Testis (tissue), 3 donors: ENCODE data around the gene SF3B4. TPM values are rescaled to one million over a fixed set of nuclear protein-coding genes. Genes with fewer than 3 reads are reported as not detected.

Experiments
- DNase-seq: peaks from one replicate; pipeline ENCODE4 v3.0.0-alpha.2; 2019
- H3K27ac ChIP-seq, 2 donors: fragments of 200-600 bp; sonication (generic); one replicate each; pipeline ENCODE4 v1.5.1; 2019
- H3K27me3 ChIP-seq: fragments of 200-600 bp; sonication (generic); one replicate; pipeline ENCODE4 v1.5.1; 2019
- H3K36me3 ChIP-seq: fragments of 200-600 bp; sonication (generic); one replicate; pipeline ENCODE4 v1.5.1; 2017; ENCODE audit warnings: low read depth; ENCODE audit errors: missing control alignments
- H3K4me1 ChIP-seq: fragments of 200-600 bp; sonication (generic); one replicate; pipeline ENCODE4 v1.5.1; 2019
- H3K4me3 ChIP-seq, 2 donors: fragments of 200-600 bp; sonication (generic); one replicate each; pipeline ENCODE4 v1.5.1; 2017 to 2019
- H3K9me3 ChIP-seq: fragments of 200-600 bp; sonication (generic); one replicate; pipeline ENCODE4 v1.5.1; 2017
- CTCF ChIP-seq, 3 experiments: fragments of 450-650 bp in 2 of 3; fragments of 200-600 bp in 1 of 3; sonication (generic) in 1 of 3; IDR thresholded peaks; one replicate each; pipeline ENCODE4 v1.5.1; 2016 to 2019; ENCODE audit warnings: antibody characterized with exemption in 3 of 3, mild to moderate bottlenecking in 2 of 3, moderate library complexity in 1 of 3
- POLR2A ChIP-seq: fragments of 450-650 bp; IDR thresholded peaks from one replicate; pipeline ENCODE4 v1.6.1; 2017; ENCODE audit warnings: antibody characterized with exemption, mild to moderate bottlenecking, moderate library complexity
- WGBS, 2 donors: methylation state at CpG; one replicate each; pipeline ENCODE4 v1.1.5; 2018; 5-methylcytosine and 5-hydroxymethylcytosine counted together
- intact Hi-C: fragments of 100-400 bp; cut with DNase I; formaldehyde crosslinking; loops from one replicate; pipeline ENCODE4 v1.15.1; 2023; ENCODE audit warnings: low total_unique reads
- polyA plus RNA-seq: library from polyadenylated mRNA; stranded (reverse); fragments of 350-450 nt; fragmentation: Illumina TruSeq; extraction: RNeasy Lipid Tissue Mini Kit (QIAGEN cat#74804); gene quantifications from one replicate; pipeline ENCODE4 v1.2.3, GENCODE V29; 2014; ENCODE audit warnings: low read depth, low replicate concordance; ENCODE audit not compliant: insufficient read depth
- total RNA-seq, 2 donors: library from RNA; depleted of rRNA; stranded (reverse); fragments of >200 nt; gene quantifications; one replicate each; pipeline ENCODE4 v1.2.3, GENCODE V29; 2016

The SF3B4 gene
- total and polyA plus RNA-seq, 3 donors from 2014 or later = 30.2 to 121 (median 32.1) TPM

GRCh38 chr1:149936170-149936991 is 8.8 kb upstream of the SF3B4 start, which contains the start of gene MTMR11:
TSS of gene MTMR11 (minus strand) at chr1:149936879. CDS start at chr1:149936647, 232 bp downstream.
- DNase-seq = peak; percentile 76
- intact Hi-C loops = no loop called here
- 26% methylated on average over 17 to 18 of the region's 18 CpGs for WGBS, 2 donors
- peak within 1 kb of the TSS; percentile 78 to 80 for H3K27ac ChIP-seq
- H3K36me3 ChIP-seq = no peaks in the 10 kb centered on the region
- peaks cover 38% of the 10 kb centered on the region for H3K4me1 ChIP-seq
- TF ChIP-seq POLR2A = no peak
- no peaks in the 10 kb centered on the region for H3K27me3 ChIP-seq
- no peaks in the 10 kb centered on the region for H3K9me3 ChIP-seq
- peak within 1 kb of the TSS; percentile 59 to 67 for H3K4me3 ChIP-seq

GRCh38 chr1:149934356-149934755 is 6.8 kb upstream of the SF3B4 start:
- H3K4me3 ChIP-seq = no peak overlapping the region
- TF ChIP-seq CTCF (IDR thresholded peaks at IDR 0.05) = no peak
- TF ChIP-seq POLR2A = no peak
- H3K36me3 ChIP-seq = no peaks in the 10 kb centered on the region
- H3K9me3 ChIP-seq = no peaks in the 10 kb centered on the region
- H3K27ac ChIP-seq = no peak overlapping the region
- no peaks in the 10 kb centered on the region for H3K27me3 ChIP-seq
- no peak for DNase-seq
- H3K4me1 ChIP-seq = peaks cover 38% of the 10 kb centered on the region
- WGBS, 2 donors = 54 to 63% methylated on average over 2 of the region's 2 CpGs
- intact Hi-C loops = no loop called here

- no peaks in the 10 kb centered on the region for H3K9me3 ChIP-seq
- no peak for DNase-seq
- WGBS, 2 donors = 90 to 100% methylated on average over 4 of the region's 4 CpGs
- no peaks in the 10 kb centered on the region for H3K36me3 ChIP-seq
- TF ChIP-seq POLR2A = no peak
- no peak for TF ChIP-seq CTCF (IDR thresholded peaks at IDR 0.05)
- intact Hi-C loops = no loop called here
- no peak overlapping the region for H3K4me3 ChIP-seq
- H3K4me1 ChIP-seq = peaks cover 38% of the 10 kb centered on the region
- H3K27me3 ChIP-seq = no peaks in the 10 kb centered on the region
- no peak overlapping the region for H3K27ac ChIP-seq
These were observed 5.6 kb upstream of the SF3B4 start for GRCh38 chr1:149933208-149933607.

GRCh38 chr1:149932474-149932873 is 4.9 kb upstream of the SF3B4 start:
- intact Hi-C loops = no loop called here
- H3K9me3 ChIP-seq = no peaks in the 10 kb centered on the region
- no peaks in the 10 kb centered on the region for H3K36me3 ChIP-seq
- no peak overlapping the region for H3K27ac ChIP-seq
- no peak overlapping the region for H3K4me3 ChIP-seq
- no peaks in the 10 kb centered on the region for H3K27me3 ChIP-seq
- WGBS, 2 donors = 88 to 89% methylated on average over 8 of the region's 8 CpGs
- H3K4me1 ChIP-seq = peaks cover 33% of the 10 kb centered on the region
- TF ChIP-seq POLR2A (no peak), CTCF (IDR thresholded peaks at IDR 0.05) (no peak)
- DNase-seq = no peak

- Histone ChIP-seq H3K27me3 (no peaks in the 10 kb centered on the region), H3K4me1 (peaks cover 33% of the 10 kb centered on the region), H3K9me3 (no peaks in the 10 kb centered on the region), H3K36me3 (no peaks in the 10 kb centered on the region), H3K4me3 (no peak overlapping the region), H3K27ac (no peak overlapping the region)
- intact Hi-C loops = no loop called here
- DNase-seq = no peak
- WGBS, 2 donors = 86 to 90% methylated on average over 13 of the region's 13 CpGs
- no peak for TF ChIP-seq CTCF (IDR thresholded peaks at IDR 0.05)
- TF ChIP-seq POLR2A = no peak
These were observed 3.7 kb upstream of the SF3B4 start for GRCh38 chr1:149931212-149931790.
